ENCODE data around the gene NAB2.
A peak's percentile ranks its signal among the peaks of the same experiment; 100 is the strongest.

The NAB2 gene

DNA sequence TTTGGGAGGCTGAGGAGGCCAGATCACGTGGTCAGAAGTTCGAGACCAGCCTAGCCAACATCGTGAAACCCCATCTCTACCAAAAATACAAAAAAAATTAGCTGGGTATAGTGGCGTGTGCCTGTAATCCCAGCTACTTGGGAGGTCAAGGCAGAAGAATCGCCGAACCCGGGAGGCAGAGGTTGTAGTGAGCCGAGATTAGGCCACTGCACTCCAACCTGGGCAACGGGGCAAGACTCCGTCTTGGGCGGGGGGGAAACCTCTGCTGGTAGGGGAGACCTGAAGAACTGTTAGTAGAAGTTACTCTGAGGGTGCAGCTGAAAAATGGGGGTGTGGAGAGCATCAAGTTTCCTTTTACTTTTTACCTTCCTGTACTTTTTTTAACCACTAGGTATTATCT lies 37.1 kb downstream of the NAB2 start:
- TF ChIP-seq POLR2A (IDR thresholded peaks at IDR 0.05; ENCODE audit: extremely low read depth, insufficient read length) (no peak), MYC (IDR thresholded peaks at IDR 0.05; ENCODE audit: low read depth, low read length) (no peak), CTCF (IDR thresholded peaks at IDR 0.05; ENCODE audit: low read depth, low read length) (no peak), MAX (IDR thresholded peaks at IDR 0.05; ENCODE audit: low read depth, low read length) (no peak)
- DNase-seq (ENCODE audit: low read depth): no peak
- H3K4me3 ChIP-seq (ENCODE audit: low read depth, low read length): no peak overlapping the region

- no peak for DNase-seq (ENCODE audit: low read depth)
- TF ChIP-seq MAX (IDR thresholded peaks at IDR 0.05; ENCODE audit: low read depth, low read length) (no peak), POLR2A (IDR thresholded peaks at IDR 0.05; ENCODE audit: extremely low read depth, insufficient read length) (no peak), CTCF (IDR thresholded peaks at IDR 0.05; ENCODE audit: low read depth, low read length) (no peak), MYC (IDR thresholded peaks at IDR 0.05; ENCODE audit: low read depth, low read length) (no peak)
- H3K4me3 ChIP-seq (ENCODE audit: low read depth, low read length): no peak overlapping the region
Measured at GRCh38 chr12:57126561-57126960, 37.6 kb downstream of the NAB2 start.

DNA sequence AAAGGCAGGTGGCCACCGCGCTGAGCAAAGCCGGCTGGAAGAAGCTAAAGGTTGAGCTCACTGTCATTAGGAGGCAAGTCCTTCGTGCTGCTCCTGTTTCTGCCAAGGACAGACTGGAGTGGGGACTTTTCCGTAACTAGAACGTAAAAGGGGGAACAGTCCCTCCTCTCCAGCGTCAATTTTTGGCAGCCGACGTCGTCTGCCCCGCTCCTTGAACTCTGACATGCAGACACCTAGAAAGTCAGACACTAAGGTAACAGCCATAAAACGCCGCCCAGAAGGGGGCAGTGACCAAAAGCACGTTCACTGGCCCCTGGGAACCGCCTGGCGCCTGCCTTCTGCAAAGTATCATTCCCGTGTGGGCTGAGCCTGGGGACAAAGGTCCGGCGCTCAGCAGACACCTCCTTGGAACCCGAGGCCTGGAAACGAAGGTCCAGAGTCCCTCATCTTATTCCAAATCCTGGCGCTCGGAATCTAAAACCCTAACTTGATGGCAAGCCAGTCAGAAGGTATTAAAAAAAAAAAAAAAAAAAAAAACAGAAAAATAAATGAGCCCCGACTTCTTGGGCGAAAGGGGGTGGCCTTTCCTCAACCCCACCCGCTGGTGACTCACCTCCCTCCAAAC lies 38.3 kb downstream of the NAB2 start:
- no peak overlapping the region for H3K4me3 ChIP-seq (ENCODE audit: low read depth, low read length)
- DNase-seq (ENCODE audit: low read depth): peak; percentile 59
- no peak for TF ChIP-seq POLR2A (IDR thresholded peaks at IDR 0.05; ENCODE audit: extremely low read depth, insufficient read length)
- TF ChIP-seq CTCF (IDR thresholded peaks at IDR 0.05; ENCODE audit: low read depth, low read length): peak; percentile 39

- no peak for DNase-seq (ENCODE audit: low read depth)
- H3K4me3 ChIP-seq (ENCODE audit: low read depth, low read length): peak within 1 kb of the TSS; percentile 40
- no peak for TF ChIP-seq POLR2A (IDR thresholded peaks at IDR 0.05; ENCODE audit: extremely low read depth, insufficient read length)
Measured at GRCh38 chr12:57127726-57128518, 39.0 kb downstream of the NAB2 start, which contains the start of gene LRP1. Gene LRP1 (plus strand): TSS chr12:57128483. CDS start chr12:57128965, 482 bp downstream.

DNA sequence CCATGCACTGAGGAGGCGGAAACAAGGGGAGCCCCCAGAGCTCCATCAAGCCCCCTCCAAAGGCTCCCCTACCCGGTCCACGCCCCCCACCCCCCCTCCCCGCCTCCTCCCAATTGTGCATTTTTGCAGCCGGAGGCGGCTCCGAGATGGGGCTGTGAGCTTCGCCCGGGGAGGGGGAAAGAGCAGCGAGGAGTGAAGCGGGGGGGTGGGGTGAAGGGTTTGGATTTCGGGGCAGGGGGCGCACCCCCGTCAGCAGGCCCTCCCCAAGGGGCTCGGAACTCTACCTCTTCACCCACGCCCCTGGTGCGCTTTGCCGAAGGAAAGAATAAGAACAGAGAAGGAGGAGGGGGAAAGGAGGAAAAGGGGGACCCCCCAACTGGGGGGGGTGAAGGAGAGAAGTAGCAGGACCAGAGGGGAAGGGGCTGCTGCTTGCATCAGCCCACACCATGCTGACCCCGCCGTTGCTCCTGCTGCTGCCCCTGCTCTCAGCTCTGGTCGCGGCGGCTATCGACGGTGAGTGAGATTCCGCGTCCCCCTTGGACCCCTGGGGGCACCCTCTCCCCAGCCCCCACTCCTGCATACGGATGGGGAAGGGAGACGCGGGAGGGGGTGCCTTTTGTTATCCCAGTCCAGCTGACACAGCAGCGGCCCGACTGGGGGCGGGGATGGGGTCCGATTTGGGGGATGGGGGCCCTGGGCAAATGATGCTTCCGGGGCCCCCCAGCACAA lies 39.8 kb downstream of the NAB2 start:
- DNase-seq (ENCODE audit: low read depth): no peak
- H3K4me3 ChIP-seq (ENCODE audit: low read depth, low read length): no peak overlapping the region
- TF ChIP-seq POLR2A (IDR thresholded peaks at IDR 0.05; ENCODE audit: extremely low read depth, insufficient read length) (no peak), MYC (IDR thresholded peaks at IDR 0.05; ENCODE audit: low read depth, low read length) (no peak), MAX (IDR thresholded peaks at IDR 0.05; ENCODE audit: low read depth, low read length) (no peak), CTCF (IDR thresholded peaks at IDR 0.05; ENCODE audit: low read depth, low read length) (no peak)

- DNase-seq (ENCODE audit: low read depth): no peak
- TF ChIP-seq POLR2A (IDR thresholded peaks at IDR 0.05; ENCODE audit: extremely low read depth, insufficient read length): no peak
- TF ChIP-seq MAX (IDR thresholded peaks at IDR 0.05; ENCODE audit: low read depth, low read length): no peak
- no peak overlapping the region for H3K4me3 ChIP-seq (ENCODE audit: low read depth, low read length)
Measured at GRCh38 chr12:57129321-57129842, 40.5 kb downstream of the NAB2 start.
